Endothelial cell (in vitro differentiated cells): ENCODE measurements around the gene JAK1. TPM values are rescaled to one million over a fixed set of nuclear protein-coding genes. Genes with fewer than 3 reads are reported as not detected.
A peak's percentile ranks its signal among the peaks of the same experiment; 100 is the strongest.

Experiments used
- DNase-seq: peaks from one replicate; pipeline ENCODE4 v3.0.0; 2021; ENCODE audit warnings: low spot score
- H3K27ac Mint-ChIP-seq: one replicate; pipeline ENCODE4 v1.8.0; 2021; ENCODE audit warnings: mixed read lengths, inconsistent platforms; ENCODE audit not compliant: unreplicated experiment
- H3K27me3 Mint-ChIP-seq: one replicate; pipeline ENCODE4 v1.8.0; 2021; ENCODE audit warnings: mild to moderate bottlenecking, moderate library complexity, mixed read lengths, inconsistent platforms; ENCODE audit not compliant: unreplicated experiment
- H3K36me3 Mint-ChIP-seq: one replicate; pipeline ENCODE4 v1.8.0; 2021; ENCODE audit warnings: mild to moderate bottlenecking, low read depth, mixed read lengths, inconsistent platforms; ENCODE audit not compliant: unreplicated experiment
- H3K4me1 Mint-ChIP-seq: one replicate; pipeline ENCODE4 v1.8.0; 2021; ENCODE audit warnings: mild to moderate bottlenecking, mixed read lengths, inconsistent platforms; ENCODE audit not compliant: unreplicated experiment
- H3K4me3 Mint-ChIP-seq: one replicate; pipeline ENCODE4 v1.8.0; 2021; ENCODE audit warnings: mild to moderate bottlenecking, mixed read lengths, inconsistent platforms; ENCODE audit not compliant: unreplicated experiment
- H3K9me3 Mint-ChIP-seq: one replicate; pipeline ENCODE4 v1.8.0; 2021; ENCODE audit warnings: mixed read lengths, inconsistent platforms; ENCODE audit not compliant: unreplicated experiment
- total RNA-seq: library from RNA; stranded (reverse); fragmentation: NEBNext Ultra II Directional; extraction: Animal tissue kit (Norgen Biotek cat#: 25700); gene quantifications from one replicate; pipeline ENCODE4 v1.2.1, GENCODE V29; 2021; ENCODE audit not compliant: unreplicated experiment
- TF ChIP-seq, protein P1 (sequence below): fragments of 200-600 bp; sonication (generic); IDR thresholded peaks from one replicate; pipeline ENCODE4 v1.5.0; 2021; ENCODE audit warnings: antibody characterized with exemption; ENCODE audit not compliant: unreplicated experiment

Gene JAK1
- total RNA-seq, 1 donor from 2014 or later, result 202 TPM

DNA sequence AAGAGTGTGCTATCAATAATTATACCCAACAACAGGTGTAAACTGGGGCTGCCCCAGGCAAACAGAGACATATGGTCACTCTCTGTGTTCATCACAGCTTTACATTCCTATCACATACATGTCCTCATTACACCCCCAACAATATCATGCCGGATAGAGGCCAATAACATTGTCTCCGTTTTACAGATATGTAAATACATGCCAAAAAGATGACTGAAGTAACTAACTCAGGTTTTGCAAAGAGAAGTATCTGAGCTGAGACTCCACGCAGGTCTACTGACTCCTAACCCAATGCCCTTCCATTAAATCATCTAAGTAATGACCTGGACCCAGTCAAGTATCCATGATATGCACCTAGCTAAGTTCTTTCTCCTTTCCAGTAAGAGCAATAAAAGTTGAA lies 55.0 kb downstream of the JAK1 start:
- no peaks in the 10 kb centered on the region for H3K9me3 Mint-ChIP-seq
- H3K4me1 Mint-ChIP-seq, result peaks cover 53% of the 10 kb centered on the region
- no peak overlapping the region for H3K4me3 Mint-ChIP-seq
- no peak overlapping the region for H3K27ac Mint-ChIP-seq
- H3K36me3 Mint-ChIP-seq, result peaks cover 6% of the 10 kb centered on the region
- no peak for DNase-seq
- H3K27me3 Mint-ChIP-seq, result no peaks in the 10 kb centered on the region
- TF ChIP-seq, protein P1, sequence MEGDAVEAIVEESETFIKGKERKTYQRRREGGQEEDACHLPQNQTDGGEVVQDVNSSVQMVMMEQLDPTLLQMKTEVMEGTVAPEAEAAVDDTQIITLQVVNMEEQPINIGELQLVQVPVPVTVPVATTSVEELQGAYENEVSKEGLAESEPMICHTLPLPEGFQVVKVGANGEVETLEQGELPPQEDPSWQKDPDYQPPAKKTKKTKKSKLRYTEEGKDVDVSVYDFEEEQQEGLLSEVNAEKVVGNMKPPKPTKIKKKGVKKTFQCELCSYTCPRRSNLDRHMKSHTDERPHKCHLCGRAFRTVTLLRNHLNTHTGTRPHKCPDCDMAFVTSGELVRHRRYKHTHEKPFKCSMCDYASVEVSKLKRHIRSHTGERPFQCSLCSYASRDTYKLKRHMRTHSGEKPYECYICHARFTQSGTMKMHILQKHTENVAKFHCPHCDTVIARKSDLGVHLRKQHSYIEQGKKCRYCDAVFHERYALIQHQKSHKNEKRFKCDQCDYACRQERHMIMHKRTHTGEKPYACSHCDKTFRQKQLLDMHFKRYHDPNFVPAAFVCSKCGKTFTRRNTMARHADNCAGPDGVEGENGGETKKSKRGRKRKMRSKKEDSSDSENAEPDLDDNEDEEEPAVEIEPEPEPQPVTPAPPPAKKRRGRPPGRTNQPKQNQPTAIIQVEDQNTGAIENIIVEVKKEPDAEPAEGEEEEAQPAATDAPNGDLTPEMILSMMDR, result no peak

DNA sequence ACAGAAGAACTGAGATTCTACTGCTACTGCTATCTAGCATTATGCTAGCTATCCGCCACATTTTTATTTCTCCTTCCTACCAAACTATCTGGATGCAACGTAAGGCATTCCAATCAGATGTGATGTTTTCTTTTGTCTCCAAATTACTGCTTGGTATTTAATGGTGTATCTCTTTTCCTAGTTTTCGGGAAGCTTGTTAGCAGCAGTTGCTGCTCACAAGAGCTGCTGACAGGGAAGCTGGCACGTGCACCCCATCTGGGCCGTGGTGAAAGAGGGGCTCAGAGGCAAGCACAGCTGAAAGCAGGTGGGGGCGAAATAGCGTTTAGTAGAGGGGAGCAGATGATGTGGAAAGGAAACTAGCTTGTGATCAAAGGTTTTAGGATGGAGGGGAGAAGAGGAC lies 57.3 kb downstream of the JAK1 start:
- Mint-ChIP-seq H3K27me3 (no peaks in the 10 kb centered on the region), H3K9me3 (no peaks in the 10 kb centered on the region), H3K4me1 (peaks cover 51% of the 10 kb centered on the region), H3K36me3 (peaks cover 3% of the 10 kb centered on the region), H3K4me3 (no peak overlapping the region), H3K27ac (no peak overlapping the region)
- no peak for DNase-seq
- TF ChIP-seq, protein P1, result no peak

DNA sequence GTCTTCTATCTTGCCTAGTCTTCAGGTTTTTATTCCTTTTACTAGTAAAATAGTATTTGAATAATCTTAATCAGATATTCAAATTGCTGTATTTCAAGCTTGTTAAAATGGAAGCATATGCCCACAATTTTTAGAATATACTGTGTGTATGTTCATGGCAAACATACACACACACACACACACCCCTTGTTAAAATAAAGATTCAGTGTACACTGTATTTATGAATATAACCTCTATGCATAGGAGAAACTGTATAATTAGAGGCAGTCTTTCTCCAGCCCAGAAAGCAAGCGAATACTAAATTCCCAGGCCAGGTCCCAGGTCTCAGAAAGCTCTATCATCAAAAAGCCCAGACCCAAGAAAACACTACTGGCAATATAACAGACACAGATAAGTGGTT lies 57.8 kb downstream of the JAK1 start:
- Mint-ChIP-seq H3K36me3 (no peaks in the 10 kb centered on the region), H3K9me3 (no peaks in the 10 kb centered on the region), H3K4me3 (no peak overlapping the region), H3K27ac (no peak overlapping the region), H3K4me1 (peaks cover 48% of the 10 kb centered on the region), H3K27me3 (no peaks in the 10 kb centered on the region)
- DNase-seq, result no peak
- TF ChIP-seq, protein P1, result no peak

DNA sequence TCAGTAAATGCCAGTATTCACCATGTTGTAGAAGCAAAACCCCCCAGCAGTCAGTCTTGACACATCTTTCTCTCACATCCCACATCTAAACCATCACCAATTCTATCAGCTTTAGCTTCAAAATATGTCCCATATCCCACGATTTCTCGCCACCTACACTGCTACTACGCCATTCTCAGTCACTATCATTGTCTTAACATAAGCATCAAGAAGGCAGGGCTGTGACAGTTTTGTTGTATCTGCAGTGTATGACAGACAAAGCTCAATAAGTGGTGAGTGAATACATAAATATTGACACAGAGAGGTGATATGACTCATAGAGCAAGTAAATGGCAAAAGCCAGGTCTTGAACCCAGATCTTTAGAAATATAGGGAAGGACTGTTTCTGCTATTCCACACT lies 59.9 kb downstream of the JAK1 start:
- TF ChIP-seq, protein P1, result no peak
- no peak for DNase-seq

DNA sequence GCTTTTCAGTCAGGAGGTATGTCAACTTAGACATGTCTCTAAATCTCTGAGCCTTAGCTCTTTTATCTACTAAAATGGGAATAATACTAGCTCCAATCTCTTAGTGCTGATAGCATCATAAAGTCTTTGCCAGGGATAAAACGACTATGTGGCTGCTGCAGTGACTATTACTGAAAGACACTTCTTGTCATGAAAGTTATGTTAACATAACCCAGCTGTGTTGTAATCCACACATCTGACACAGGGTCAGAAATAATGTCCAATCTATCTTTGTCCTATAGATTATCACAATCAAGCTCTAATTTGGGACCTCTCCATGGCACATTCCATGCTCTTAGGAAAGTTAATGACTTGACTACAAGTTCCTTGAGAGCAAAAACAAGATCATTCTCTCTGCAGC lies 62.8 kb downstream of the JAK1 start:
- DNase-seq, result no peak
- H3K36me3 Mint-ChIP-seq, result peaks cover 4% of the 10 kb centered on the region
- no peak overlapping the region for H3K27ac Mint-ChIP-seq
- H3K27me3 Mint-ChIP-seq, result peaks cover 5% of the 10 kb centered on the region
- TF ChIP-seq, protein P1, result no peak
- H3K4me1 Mint-ChIP-seq, result peaks cover 56% of the 10 kb centered on the region
- no peaks in the 10 kb centered on the region for H3K9me3 Mint-ChIP-seq
- H3K4me3 Mint-ChIP-seq, result no peak overlapping the region

More for the DNA sequence above, 59.9 kb downstream of the JAK1 start:
- peak overlapping the region; percentile 11 for H3K27ac Mint-ChIP-seq
- peaks cover 52% of the 10 kb centered on the region for H3K4me1 Mint-ChIP-seq
- H3K4me3 Mint-ChIP-seq, result no peak overlapping the region
- H3K27me3 Mint-ChIP-seq, result peaks cover 5% of the 10 kb centered on the region
- no peaks in the 10 kb centered on the region for H3K9me3 Mint-ChIP-seq
- peaks cover 4% of the 10 kb centered on the region for H3K36me3 Mint-ChIP-seq
